ENCODE results near the gene TALDO1. TPM values are rescaled to one million over a fixed set of nuclear protein-coding genes. Genes with fewer than 3 reads are reported as not detected.
A peak's percentile ranks its signal among the peaks of the same experiment; 100 is the strongest.
"Not testable (repeated sequence)": the region's sequence is repeated elsewhere in the genome, so short reads cannot be mapped to it uniquely, and the experiment has no call there.

Gene TALDO1
- total RNA-seq, 1 donor from 2014 or later = 182 TPM

DNA sequence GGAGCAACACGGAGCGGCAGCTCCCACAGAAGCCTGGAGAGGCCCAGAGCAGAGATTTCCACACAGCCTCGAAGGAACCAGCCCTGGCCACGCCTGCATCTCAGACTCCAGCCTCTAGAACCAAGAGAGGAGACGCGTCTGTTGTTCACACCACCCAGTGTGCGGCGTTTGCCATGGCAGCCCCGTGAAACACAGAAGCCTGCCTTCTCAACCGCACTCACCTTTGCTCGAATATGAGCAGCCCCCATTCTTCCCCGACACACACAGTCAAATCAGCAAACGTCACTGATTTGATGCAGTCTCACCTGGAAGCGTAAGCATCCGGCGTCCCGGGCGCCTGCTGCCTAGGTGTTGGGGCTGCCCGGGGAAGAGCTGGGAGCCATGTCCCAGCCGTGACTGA is 14.2 kb upstream of the TALDO1 start:
- Mint-ChIP-seq H3K36me3 (ENCODE audit: unreplicated experiment) (no peaks in the 10 kb centered on the region), H3K27ac (ENCODE audit: unreplicated experiment) (no peak overlapping the region), H3K27me3 (ENCODE audit: unreplicated experiment) (peaks cover 3% of the 10 kb centered on the region), H3K9me3 (ENCODE audit: unreplicated experiment) (peaks cover 4% of the 10 kb centered on the region), H3K4me1 (ENCODE audit: low read depth, unreplicated experiment) (peaks cover 11% of the 10 kb centered on the region), H3K4me3 (ENCODE audit: unreplicated experiment) (no peak overlapping the region)
- DNase-seq = no peak
- TF ChIP-seq, protein P1, sequence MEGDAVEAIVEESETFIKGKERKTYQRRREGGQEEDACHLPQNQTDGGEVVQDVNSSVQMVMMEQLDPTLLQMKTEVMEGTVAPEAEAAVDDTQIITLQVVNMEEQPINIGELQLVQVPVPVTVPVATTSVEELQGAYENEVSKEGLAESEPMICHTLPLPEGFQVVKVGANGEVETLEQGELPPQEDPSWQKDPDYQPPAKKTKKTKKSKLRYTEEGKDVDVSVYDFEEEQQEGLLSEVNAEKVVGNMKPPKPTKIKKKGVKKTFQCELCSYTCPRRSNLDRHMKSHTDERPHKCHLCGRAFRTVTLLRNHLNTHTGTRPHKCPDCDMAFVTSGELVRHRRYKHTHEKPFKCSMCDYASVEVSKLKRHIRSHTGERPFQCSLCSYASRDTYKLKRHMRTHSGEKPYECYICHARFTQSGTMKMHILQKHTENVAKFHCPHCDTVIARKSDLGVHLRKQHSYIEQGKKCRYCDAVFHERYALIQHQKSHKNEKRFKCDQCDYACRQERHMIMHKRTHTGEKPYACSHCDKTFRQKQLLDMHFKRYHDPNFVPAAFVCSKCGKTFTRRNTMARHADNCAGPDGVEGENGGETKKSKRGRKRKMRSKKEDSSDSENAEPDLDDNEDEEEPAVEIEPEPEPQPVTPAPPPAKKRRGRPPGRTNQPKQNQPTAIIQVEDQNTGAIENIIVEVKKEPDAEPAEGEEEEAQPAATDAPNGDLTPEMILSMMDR (IDR thresholded peaks at IDR 0.05; ENCODE audit: partially characterized antibody, unreplicated experiment) = no peak

DNA sequence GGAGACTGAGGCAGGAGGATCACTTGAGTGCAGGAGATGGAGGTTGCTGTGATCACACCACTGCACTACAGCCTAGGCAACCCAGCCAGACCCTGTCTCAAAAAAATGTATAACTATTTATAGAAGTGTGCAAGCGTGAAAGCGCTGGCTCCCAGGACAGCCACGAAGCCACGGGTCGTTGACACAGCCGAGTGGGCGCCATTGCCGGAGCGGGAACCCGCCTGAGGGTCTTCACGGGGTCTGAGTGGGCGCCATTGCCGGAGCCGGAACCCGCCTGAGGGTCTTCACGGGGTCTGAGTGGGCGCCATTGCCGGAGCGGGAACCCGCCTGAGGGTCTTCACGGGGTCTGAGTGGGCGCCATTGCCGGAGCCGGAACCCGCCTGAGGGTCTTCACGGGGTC is 12.7 kb upstream of the TALDO1 start:
- not testable (repeated sequence) for H3K4me3 Mint-ChIP-seq (ENCODE audit: unreplicated experiment); H3K36me3 Mint-ChIP-seq (ENCODE audit: unreplicated experiment); H3K27me3 Mint-ChIP-seq (ENCODE audit: unreplicated experiment); DNase-seq; H3K27ac Mint-ChIP-seq (ENCODE audit: unreplicated experiment); H3K9me3 Mint-ChIP-seq (ENCODE audit: unreplicated experiment)
- peaks cover 12% of the 10 kb centered on the region for H3K4me1 Mint-ChIP-seq (ENCODE audit: low read depth, unreplicated experiment)

DNA sequence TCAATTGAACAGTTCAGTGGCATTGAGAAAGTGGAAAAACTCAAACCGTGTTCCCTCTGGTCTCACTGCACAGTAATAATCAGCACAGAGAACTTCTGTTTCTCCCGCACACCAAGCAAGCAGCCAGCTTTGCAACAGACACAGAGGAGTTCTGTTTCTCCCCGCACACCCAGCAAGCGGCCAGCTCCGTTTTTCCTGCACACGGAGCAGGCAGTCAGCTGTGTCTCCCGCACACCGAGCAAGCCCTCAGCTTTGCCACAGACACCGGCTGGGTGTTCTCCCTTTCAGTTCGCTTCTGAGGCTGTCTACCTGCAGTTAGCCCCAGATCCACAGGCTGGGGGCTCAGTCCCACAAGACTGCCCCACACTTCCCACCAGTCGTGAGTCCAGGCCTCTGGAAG is 9.9 kb upstream of the TALDO1 start:
- TF ChIP-seq, protein P1 (IDR thresholded peaks at IDR 0.05; ENCODE audit: partially characterized antibody, unreplicated experiment) = no peak
- Mint-ChIP-seq H3K4me3 (ENCODE audit: unreplicated experiment) (no peak overlapping the region), H3K27ac (ENCODE audit: unreplicated experiment) (peak overlapping the region; percentile 75), H3K27me3 (ENCODE audit: unreplicated experiment) (peaks cover 8% of the 10 kb centered on the region), H3K36me3 (ENCODE audit: unreplicated experiment) (no peaks in the 10 kb centered on the region), H3K9me3 (ENCODE audit: unreplicated experiment) (peaks cover 7% of the 10 kb centered on the region), H3K4me1 (ENCODE audit: low read depth, unreplicated experiment) (peaks cover 12% of the 10 kb centered on the region)
- no peak for DNase-seq

DNA sequence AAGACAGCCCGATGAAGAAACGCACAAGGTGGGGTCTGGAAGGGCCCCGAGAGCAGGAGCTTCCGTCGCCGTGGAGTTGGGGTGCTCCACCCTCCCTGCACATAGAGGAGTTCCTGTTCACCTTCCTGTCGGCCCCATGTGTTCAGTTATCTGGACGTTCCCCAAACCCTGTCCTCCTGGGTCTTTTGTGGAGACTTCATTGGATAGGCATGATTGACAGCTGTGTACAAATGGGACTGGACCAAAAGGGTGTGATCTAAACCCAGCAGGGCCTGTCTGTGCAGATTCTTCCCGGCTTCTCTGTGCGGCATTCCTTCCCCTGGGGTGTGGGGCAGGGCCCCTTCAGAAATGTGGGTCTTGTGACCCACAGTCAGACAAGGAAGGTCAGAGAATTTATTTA is 9.4 kb upstream of the TALDO1 start:
- H3K9me3 Mint-ChIP-seq (ENCODE audit: unreplicated experiment); H3K27ac Mint-ChIP-seq (ENCODE audit: unreplicated experiment); H3K36me3 Mint-ChIP-seq (ENCODE audit: unreplicated experiment); DNase-seq; H3K27me3 Mint-ChIP-seq (ENCODE audit: unreplicated experiment): not testable (repeated sequence)
- H3K4me1 Mint-ChIP-seq (ENCODE audit: low read depth, unreplicated experiment) = peaks cover 12% of the 10 kb centered on the region
- H3K4me3 Mint-ChIP-seq (ENCODE audit: unreplicated experiment) = peak overlapping the region; percentile 30

DNA sequence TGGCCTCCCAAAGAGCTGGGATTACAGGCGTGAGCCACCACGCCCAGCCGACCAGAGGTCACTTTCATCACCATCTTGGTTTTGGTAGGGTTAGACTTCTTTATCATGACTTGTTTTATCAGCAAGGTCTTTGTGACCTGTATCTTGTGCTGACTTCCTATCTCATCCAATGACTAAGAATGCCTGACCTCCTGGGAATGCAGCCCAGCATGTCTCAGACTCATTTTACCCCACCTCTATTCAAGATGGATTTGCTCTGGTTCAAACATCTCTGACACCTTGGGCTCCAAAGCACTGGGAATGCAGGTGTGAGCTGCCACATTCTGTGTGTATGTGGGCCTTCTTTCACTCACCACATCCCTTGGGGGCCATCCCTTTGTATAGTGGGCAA is 5.1 kb upstream of the TALDO1 start:
- Mint-ChIP-seq H3K4me3 (ENCODE audit: unreplicated experiment) (no peak overlapping the region), H3K4me1 (ENCODE audit: low read depth, unreplicated experiment) (peaks cover 12% of the 10 kb centered on the region), H3K27me3 (ENCODE audit: unreplicated experiment) (peaks cover 5% of the 10 kb centered on the region), H3K27ac (ENCODE audit: unreplicated experiment) (no peak overlapping the region), H3K36me3 (ENCODE audit: unreplicated experiment) (no peaks in the 10 kb centered on the region), H3K9me3 (ENCODE audit: unreplicated experiment) (peaks cover 7% of the 10 kb centered on the region)
- no peak for DNase-seq
- TF ChIP-seq, protein P1 (IDR thresholded peaks at IDR 0.05; ENCODE audit: partially characterized antibody, unreplicated experiment) = no peak

DNA sequence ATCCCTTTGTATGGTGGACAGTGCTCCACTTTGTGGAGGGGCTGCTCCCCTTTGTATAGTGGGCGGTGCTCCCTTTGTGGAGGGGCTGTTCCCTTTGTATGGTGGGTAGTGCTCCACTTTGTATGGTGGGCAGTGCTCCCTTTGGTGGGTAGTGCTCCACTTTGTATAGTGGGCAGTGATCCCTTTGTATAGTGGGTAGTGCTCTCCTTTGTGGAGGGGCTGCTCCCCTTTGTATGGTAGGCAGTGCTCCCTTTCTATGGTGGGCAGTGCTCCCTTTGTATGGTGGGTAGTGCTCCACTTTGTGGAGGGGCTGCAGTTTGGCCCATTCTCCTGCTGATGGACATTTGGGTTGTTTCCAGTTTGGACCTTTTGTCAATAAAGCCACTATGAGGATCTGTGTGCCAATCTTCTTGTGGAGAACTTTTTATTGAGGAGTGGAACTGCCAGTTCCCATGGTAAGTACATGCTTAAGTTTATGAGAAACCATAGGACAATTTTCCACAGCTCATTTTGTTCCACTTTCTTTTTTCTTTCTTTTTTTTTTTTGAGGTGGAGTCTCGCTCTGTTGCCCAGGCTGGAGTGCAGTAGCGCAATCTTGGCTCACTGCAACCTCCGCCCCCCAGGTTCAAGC is 4.6 kb upstream of the TALDO1 start:
- no peak overlapping the region for H3K4me3 Mint-ChIP-seq (ENCODE audit: unreplicated experiment)
- H3K27me3 Mint-ChIP-seq (ENCODE audit: unreplicated experiment) = peaks cover 5% of the 10 kb centered on the region
- H3K36me3 Mint-ChIP-seq (ENCODE audit: unreplicated experiment) = no peaks in the 10 kb centered on the region
- peaks cover 6% of the 10 kb centered on the region for H3K4me1 Mint-ChIP-seq (ENCODE audit: low read depth, unreplicated experiment)
- H3K27ac Mint-ChIP-seq (ENCODE audit: unreplicated experiment) = no peak overlapping the region
- TF ChIP-seq, protein P1 (IDR thresholded peaks at IDR 0.05; ENCODE audit: partially characterized antibody, unreplicated experiment) = no peak
- H3K9me3 Mint-ChIP-seq (ENCODE audit: unreplicated experiment) = peaks cover 7% of the 10 kb centered on the region
- DNase-seq = no peak

Measured in glutamatergic neuron (in vitro differentiated cells).